Cerebellar cortex (tissue), 1 donor: ENCODE measurements around the gene YJU2.
"Not testable (repeated sequence)": the region's sequence is repeated elsewhere in the genome, so short reads cannot be mapped to it uniquely, and the experiment has no call there.

ENCODE experiments used
- DNase-seq: peaks from one replicate; pipeline ENCODE4 v3.0.0-alpha.2; 2015; ENCODE audit warnings: low spot score

The YJU2 gene

GRCh38 chr19:4228765-4229178 is 18.1 kb upstream of the YJU2 start:
- no peak for DNase-seq

GRCh38 chr19:4229179-4229931 is 17.5 kb upstream of the YJU2 start, which contains the start of gene EBI3:
Gene EBI3, plus strand, starts transcription at chr19:4229523. Its CDS starts 28 bp downstream, at chr19:4229551.
- DNase-seq: peak; percentile 37

GRCh38 chr19:4230237-4230636 is 16.6 kb upstream of the YJU2 start:
- DNase-seq: not testable (repeated sequence)

- not testable (repeated sequence) for DNase-seq
Measured at GRCh38 chr19:4231521-4231920, 15.4 kb upstream of the YJU2 start.

GRCh38 chr19:4232139-4232538 is 14.7 kb upstream of the YJU2 start:
- DNase-seq: not testable (repeated sequence)

GRCh38 chr19:4232614-4233281 is 14.1 kb upstream of the YJU2 start:
- no peak for DNase-seq

- peak; percentile 37 for DNase-seq
Measured at GRCh38 chr19:4233282-4233853, 13.5 kb upstream of the YJU2 start.

- no peak for DNase-seq
Measured at GRCh38 chr19:4234142-4234861, 12.6 kb upstream of the YJU2 start.

- DNase-seq: no peak
Measured at GRCh38 chr19:4234862-4235201, 12.0 kb upstream of the YJU2 start.

- DNase-seq: not testable (repeated sequence)
Measured at GRCh38 chr19:4237510-4237909, 9.4 kb upstream of the YJU2 start.

GRCh38 chr19:4238831-4239230 is 8.0 kb upstream of the YJU2 start:
- no peak for DNase-seq

- DNase-seq: no peak
Measured at GRCh38 chr19:4241824-4242430, 5.0 kb upstream of the YJU2 start.

GRCh38 chr19:4245938-4246337 is 942 bp upstream of the YJU2 start:
- DNase-seq: not testable (repeated sequence)

- DNase-seq: no peak
Measured at GRCh38 chr19:4256563-4256962, 9.7 kb downstream of the YJU2 start.

- DNase-seq: no peak
Measured at GRCh38 chr19:4257025-4257424, 10.1 kb downstream of the YJU2 start.

- DNase-seq: no peak
Measured at GRCh38 chr19:4258181-4258580, 11.3 kb downstream of the YJU2 start.

GRCh38 chr19:4260613-4261191 is 13.8 kb downstream of the YJU2 start:
- DNase-seq: no peak

- no peak for DNase-seq
Measured at GRCh38 chr19:4264812-4265211, 17.9 kb downstream of the YJU2 start.

- DNase-seq: no peak
Measured at GRCh38 chr19:4266253-4267000, 19.5 kb downstream of the YJU2 start.

- DNase-seq: peak; percentile 75
Measured at GRCh38 chr19:4267101-4267900, 20.4 kb downstream of the YJU2 start.
